Activated CD4-positive, CD25-positive, alpha-beta regulatory T cell treated with anti-CD3 and anti-CD28 coated beads, Interleukin-2, amount 50 U/mL, for 16 hours (primary cell): ENCODE data around the gene HDGFL2.

ENCODE experiments used
- DNase-seq: peaks from one replicate; pipeline ENCODE4 v3.0.0-alpha.2; 2020; ENCODE audit warnings: low read depth, low spot score

The HDGFL2 gene

DNA sequence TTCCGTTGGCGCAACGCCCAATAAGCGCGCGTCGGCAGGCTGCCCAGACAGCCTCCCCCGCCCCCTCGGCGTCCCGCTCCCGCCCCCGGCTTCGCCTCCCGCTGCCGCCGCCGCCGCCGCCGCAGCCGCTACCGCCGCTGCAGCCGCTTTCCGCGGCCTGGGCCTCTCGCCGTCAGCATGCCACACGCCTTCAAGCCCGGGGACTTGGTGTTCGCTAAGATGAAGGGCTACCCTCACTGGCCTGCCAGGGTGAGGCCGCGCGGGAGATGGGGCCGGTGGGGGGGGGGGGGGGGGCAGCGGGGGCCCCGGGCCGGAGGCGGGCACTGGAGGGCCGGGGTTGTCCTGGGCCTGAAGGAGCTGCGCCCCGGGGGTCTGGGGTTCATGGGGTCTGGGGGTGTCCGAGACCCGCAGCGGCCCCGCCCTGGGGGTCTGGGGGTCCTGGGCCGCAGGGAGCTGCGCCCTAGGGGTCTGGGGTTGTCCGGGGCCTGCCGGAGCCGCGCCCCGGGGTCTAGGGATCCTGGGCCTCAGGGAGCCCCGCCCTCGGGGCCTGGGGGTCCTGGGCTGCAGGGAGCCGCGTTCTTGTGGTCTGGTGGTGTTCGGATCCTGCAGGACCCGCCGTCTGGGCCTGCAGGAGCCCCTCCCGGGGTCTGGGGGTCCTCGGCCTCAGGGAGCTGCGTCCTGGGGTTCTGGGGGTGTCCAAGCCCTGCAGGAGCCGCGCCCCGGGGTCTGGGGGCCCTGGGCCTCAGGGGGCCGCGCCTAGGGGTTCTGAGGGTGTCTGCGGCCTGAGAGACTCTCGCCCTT, at the start of gene HDGFL2:
HDGFL2 (plus strand) TSS at position 124 of the 801 bp plus-strand sequence; CDS start at position 178, 54 bp downstream.
- DNase-seq = no peak

DNA sequence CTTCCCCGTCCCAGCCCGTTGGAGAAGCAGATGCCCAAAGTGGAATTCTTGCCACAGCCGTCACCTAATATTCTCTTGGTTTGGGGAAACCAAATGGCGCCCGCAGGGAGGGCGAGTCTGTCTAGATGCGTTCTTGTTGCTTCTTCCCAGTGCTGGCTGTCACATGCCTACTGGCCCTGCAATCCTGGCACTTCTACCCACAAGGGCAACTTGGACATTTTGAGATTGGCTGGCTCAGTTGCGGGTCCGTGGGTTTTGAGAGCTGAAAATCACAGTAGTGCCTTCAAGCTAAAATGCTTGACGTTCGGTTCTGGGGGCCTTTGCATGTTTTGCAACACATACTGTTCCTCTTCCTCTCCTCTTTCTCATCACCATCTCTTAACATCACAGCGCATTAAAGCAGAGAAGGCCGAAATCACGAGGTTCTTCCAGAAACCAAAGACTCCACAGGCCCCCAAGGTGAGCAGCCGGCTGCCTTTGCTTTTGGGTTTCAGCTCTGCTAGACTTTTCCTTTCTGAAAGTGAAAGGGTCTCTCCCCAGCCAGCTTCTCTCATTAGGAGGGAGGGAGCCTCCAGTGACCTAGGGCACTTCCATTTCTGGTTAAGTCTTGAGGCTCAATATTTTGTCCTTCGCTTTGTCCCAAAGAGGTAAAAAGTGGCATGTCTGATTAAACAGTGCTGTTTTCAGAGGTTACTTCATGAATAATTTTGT, 48.5 kb upstream of the HDGFL2 start:
- DNase-seq = no peak

DNA sequence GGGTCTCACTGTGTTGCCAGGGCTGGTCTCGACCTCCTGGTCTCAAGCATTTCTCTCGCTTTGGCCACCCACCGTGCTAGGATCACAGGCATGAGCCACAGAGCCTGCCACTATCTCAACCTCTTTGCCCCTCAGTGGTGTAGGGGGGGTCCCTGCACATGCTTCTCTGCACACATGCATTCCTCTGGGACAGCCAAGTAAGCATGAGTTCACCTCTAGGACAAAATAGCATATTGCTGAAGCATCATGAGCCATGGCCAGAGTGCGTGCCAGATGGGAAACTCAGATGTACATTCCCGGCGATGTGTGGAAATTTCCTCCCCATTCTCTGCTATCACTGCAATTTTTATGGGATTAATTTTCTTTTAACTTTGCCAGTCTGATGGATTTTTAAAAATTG, 46.6 kb upstream of the HDGFL2 start:
- no peak for DNase-seq

DNA sequence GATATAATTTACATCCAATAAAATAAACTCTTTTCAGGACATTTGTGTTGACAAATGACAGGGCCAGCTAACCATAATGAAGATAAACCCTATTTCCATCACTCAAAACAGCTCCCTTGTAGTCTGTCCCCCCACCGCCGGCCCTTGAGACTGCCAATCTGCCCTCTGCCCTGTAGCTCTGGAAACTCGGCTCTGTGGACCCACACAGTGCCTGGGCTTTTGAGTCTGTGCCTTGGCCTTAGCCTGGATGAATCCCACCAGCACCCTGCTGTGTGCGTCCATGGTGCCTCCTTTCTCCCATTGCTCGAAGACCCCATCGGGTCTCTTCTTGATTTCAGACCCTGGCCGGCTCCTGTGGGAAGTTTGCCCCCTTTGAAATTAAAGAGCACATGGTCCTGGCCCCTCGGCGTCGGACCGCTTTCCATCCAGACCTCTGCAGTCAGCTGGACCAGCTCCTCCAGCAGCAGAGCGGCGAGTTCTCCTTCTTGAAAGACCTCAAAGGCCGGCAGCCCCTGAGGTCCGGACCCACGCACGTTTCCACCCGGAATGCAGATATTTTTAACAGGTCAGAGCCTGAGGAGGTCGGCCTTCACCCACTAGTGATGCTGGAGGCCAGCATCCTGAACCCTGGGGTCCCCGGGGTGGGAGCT, 43.6 kb upstream of the HDGFL2 start:
- no peak for DNase-seq

- DNase-seq = no peak
Observed at GRCh38 chr19:4429256-4429655, 42.8 kb upstream of the HDGFL2 start.

GRCh38 chr19:4429771-4430171, 42.3 kb upstream of the HDGFL2 start:
- no peak for DNase-seq

GRCh38 chr19:4430760-4431159, 41.3 kb upstream of the HDGFL2 start:
- DNase-seq = no peak

DNA sequence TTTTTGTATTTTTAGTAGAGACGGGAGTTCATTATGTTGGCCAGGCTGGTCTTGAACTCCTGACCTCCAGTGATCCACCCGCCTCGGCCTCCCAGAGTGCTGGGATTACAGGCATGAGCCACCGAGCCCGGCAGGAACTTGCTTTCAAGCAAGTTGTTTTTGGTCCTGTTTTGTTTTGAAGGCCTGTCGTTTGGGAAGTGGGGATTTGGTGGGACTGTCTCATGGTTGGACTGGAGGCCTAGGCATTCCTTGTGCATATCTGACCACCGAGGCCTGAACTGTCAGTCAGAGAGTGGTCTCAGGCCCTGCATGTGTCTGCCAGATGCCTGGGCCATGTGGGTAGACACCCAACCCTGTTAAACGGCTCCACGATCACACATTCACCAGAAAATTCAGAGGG, 40.8 kb upstream of the HDGFL2 start:
- DNase-seq = no peak

- no peak for DNase-seq
Observed at GRCh38 chr19:4431808-4432674, 40.1 kb upstream of the HDGFL2 start.

DNA sequence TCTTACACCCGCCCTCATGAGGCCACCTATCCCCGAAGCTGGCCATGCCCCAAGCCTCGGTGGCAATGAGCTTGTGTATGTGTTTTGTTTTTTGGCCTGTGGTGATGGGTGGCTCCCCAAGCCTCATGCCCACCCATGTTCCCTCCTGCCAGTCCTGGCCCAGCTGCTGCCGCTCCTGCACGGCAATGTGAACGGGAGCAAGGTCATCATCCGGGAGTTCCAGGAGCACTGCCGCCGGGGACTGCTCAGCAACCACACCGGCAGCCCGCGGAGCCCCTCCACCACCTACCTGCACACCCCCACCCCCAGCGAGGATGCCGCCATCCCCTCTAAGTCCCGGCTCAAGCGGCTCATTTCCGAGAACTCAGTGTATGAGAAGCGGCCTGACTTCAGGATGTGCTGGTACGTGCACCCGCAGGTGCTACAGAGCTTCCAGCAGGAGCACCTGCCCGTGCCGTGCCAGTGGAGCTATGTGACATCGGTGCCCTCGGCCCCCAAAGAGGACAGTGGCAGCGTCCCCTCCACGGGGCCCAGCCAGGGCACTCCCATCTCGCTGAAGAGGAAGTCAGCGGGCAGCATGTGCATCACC, 39.1 kb upstream of the HDGFL2 start:
- DNase-seq = no peak

GRCh38 chr19:4434391-4434790, 37.7 kb upstream of the HDGFL2 start:
- DNase-seq = no peak

- no peak for DNase-seq
Observed at GRCh38 chr19:4436231-4436630, 35.9 kb upstream of the HDGFL2 start.

- DNase-seq = no peak
Observed at GRCh38 chr19:4437103-4437502, 35.0 kb upstream of the HDGFL2 start.

DNA sequence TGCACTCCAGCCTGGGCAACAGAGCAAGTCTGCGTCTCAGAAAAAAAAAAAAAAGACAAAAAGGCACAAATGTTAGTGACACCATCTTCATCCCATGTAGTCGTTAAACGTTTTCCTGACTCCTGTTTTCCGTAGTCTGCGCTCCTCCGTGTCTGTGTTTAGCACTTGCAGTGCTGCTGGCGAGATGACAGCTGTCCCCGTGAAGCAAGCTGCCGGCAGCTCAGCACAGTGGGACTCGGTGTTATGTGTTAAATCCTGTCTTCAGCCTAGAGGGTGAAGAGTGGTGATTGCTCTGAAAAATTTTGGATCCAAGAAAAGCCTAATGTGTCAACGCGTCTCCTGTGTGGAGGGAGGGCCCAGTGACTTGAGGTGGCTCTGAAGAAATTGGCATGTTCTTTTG, 32.9 kb upstream of the HDGFL2 start:
- DNase-seq = no peak

DNA sequence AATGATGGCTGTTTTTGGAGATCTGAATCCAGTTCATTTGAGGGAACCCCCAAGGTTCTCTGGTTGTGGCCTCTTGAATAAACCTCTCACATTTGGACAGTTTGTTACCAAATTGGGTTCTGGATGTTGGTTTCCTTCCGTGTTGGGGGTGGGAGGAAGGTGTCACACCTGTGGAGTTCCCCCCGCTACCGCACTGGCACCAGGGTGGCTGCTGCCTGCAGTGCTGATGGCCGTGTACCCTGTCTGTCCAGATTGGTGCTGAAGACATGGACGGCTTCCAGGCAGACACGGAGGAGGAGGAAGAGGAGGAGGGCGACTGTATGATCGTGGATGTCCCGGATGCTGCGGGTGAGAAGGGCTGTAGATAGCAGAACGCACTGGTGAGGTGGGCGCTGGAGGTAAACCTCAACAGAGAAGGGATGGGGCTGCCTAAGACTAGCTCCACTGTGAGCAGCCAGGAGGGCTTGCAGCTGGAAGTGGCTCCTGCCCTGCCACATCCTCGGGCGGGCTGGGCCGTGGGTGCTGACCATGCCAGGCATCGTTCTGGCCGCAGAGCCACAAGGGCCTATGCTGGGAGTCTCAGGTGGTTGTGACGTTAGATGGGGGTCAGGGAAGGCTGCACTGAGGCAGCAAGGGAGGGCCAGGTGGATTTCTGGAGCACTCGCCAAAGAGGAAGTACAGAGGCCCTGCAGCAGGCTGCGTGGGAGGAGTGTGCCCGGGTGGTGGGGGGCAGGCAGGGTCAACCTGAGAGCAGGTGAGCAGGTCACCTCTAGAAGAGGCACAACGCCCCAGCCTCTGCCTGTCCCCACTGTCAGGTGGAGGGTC, 29.9 kb upstream of the HDGFL2 start:
- no peak for DNase-seq

DNA sequence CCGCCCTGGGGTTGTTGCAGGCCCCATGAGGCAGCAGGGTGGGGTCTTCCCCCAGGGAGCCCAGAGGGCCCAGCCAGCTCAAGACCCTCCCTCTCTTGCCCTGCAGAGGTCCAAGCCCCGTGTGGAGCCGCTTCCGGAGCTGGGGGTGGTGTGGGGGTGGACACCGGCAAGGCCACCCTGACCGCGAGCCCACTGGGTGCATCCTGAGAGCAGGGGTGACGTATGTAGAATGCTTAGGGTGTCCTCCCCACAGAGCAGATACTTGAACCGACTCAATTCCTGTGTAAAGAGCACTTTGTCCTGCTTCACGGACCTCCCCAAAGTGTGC, 29.3 kb upstream of the HDGFL2 start:
- no peak for DNase-seq

DNA sequence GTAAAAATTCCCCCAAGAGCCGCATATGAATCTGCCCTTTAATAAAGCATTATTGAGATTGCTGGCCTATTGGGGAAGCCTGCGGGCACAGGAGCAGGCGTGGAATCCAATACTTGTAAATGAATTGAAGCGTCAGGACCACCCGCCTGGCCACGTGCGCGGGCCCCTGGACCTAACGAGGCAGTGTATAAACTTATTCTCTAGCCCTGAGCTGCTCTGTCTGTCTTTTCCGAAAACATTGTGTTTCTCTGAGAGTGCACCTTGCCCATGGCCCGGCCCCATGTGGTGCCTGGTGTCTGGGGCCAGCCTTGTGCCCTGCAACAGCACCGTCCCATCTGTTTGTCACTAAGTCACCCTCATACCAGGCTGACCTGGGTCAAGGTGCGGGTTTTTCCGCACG, 28.9 kb upstream of the HDGFL2 start:
- DNase-seq = no peak

DNA sequence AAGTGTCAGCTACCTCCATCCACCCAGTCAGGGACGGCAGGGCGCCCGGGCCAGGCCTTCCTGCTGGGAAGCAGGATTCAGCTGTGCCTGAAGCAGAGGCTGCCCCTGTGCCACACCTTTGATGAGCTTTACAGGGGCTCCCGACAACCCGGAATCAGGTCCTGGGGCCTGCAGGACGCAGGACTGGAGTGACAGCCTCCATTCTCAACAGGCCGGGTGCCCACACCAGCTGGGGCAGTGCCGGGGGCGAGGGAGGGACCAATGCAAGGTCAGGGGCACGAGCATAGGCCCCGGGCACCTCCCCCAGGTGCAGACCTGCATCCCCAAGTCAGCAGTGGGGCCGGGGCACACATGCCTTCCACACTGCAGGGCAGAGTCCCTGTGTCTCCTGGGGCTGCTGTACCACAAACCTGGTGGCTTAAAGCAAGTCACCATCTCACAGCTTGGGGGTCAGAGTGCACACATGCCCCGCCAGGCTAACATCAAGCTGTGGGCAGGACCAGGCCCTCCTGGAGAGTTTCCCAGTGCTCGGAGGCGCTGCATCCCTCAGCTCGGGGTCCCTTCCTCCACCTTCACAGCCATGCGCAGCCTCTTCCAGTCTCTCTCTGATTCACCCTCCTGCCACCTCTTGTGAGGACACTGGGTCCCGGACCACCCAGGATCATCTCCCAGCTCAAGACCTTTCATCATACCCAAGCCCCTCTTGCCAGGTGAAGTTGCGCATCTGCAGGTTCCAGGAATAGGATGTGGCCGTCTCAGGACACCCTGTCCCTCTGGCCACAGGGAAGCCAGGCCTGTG, 27.9 kb upstream of the HDGFL2 start:
- DNase-seq = no peak
